Fibroblast of villous mesenchyme (primary cell): ENCODE measurements around the gene SMCO2. TPM values are rescaled to one million over a fixed set of nuclear protein-coding genes. Genes with fewer than 3 reads are reported as not detected.

ENCODE experiments used
- DNase-seq: peaks from one replicate; pipeline ENCODE4 v3.0.0-alpha.2; 2010; ENCODE audit warnings: low read depth
- H3K4me3 ChIP-seq: 2 replicates; pipeline ENCODE4 v1.5.1; 2011; ENCODE audit warnings: low read depth, mild to moderate bottlenecking, low read length
- CTCF ChIP-seq: IDR thresholded peaks from 2 replicates; pipeline ENCODE4 v1.5.1; 2012; ENCODE audit warnings: low read depth, mild to moderate bottlenecking, low read length; ENCODE audit not compliant: insufficient read depth
- total RNA-seq: library from RNA; depleted of rRNA; stranded (reverse); fragments of >200 nt; gene quantifications from 2 replicates; pipeline ENCODE4 v1.2.3, GENCODE V29; 2012

Gene SMCO2
- total RNA-seq, 1 donor, result not detected

- no peak for TF ChIP-seq CTCF
- no peak overlapping the region for H3K4me3 ChIP-seq
- no peak for DNase-seq
These were observed 3.5 kb downstream of the SMCO2 start for GRCh38 chr12:27449893-27450534.

- H3K4me3 ChIP-seq, result no peak overlapping the region
These were observed 4.7 kb downstream of the SMCO2 start for GRCh38 chr12:27451036-27451825.

GRCh38 chr12:27453421-27453820, 6.9 kb downstream of the SMCO2 start:
- no peak for DNase-seq
- TF ChIP-seq CTCF, result no peak
- H3K4me3 ChIP-seq, result no peak overlapping the region

More at GRCh38 chr12:27451036-27451825, 4.7 kb downstream of the SMCO2 start:
- DNase-seq, result no peak
- TF ChIP-seq CTCF, result no peak

DNA sequence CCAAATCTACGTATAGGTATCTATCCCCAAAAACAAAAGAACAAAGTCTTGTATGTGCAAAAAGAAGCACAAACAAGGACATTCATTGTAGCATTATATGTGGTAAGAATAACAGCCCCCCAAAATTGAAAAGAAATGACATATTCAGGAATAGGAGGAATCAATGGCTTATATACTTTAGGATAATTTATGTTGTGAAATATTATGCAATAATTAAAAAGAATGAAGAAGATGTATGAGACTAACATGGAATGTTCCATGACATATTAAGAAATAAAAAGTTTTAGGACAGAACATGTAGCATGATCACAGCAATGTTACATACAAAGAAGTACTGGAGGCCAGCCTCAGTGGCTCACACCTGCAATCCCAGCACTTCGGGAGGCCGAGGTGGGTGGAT, 9.1 kb downstream of the SMCO2 start:
- DNase-seq, result no peak
- H3K4me3 ChIP-seq, result no peak overlapping the region
- no peak for TF ChIP-seq CTCF

DNA sequence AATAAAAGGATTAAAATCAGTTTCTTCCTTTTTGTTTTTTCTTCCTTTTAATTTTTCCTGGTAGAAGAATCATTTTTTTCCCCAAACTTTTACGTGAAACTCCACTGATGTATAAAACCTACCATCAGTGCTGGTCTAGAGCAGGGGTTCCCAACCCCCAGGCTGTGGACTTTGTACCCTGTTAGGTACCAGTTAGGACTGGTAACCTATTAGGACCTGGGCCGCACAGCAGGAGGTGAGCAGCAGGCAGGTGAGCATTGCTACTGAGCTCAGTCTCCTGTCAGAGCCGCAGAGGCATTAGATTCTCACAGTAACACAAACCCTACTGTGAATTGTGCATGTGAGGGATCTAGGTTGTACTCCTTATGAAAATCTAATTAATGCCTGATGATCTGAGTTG, 10.1 kb downstream of the SMCO2 start:
- DNase-seq, result no peak
- no peak for TF ChIP-seq CTCF

GRCh38 chr12:27460471-27460978, 14.0 kb downstream of the SMCO2 start:
- no peak overlapping the region for H3K4me3 ChIP-seq
- peak; percentile 17 for DNase-seq
- no peak for TF ChIP-seq CTCF

More for the DNA sequence above, 10.1 kb downstream of the SMCO2 start:
- no peak overlapping the region for H3K4me3 ChIP-seq
